ENCODE results near the gene SLC6A17. TPM values are rescaled to one million over a fixed set of nuclear protein-coding genes. Genes with fewer than 3 reads are reported as not detected.
A peak's percentile ranks its signal among the peaks of the same experiment; 100 is the strongest.

SLC6A17 gene
- total and polyA plus RNA-seq, 12 donors: 0.04 to 6.9 (median 1.4) TPM; not detected in 1

DNA sequence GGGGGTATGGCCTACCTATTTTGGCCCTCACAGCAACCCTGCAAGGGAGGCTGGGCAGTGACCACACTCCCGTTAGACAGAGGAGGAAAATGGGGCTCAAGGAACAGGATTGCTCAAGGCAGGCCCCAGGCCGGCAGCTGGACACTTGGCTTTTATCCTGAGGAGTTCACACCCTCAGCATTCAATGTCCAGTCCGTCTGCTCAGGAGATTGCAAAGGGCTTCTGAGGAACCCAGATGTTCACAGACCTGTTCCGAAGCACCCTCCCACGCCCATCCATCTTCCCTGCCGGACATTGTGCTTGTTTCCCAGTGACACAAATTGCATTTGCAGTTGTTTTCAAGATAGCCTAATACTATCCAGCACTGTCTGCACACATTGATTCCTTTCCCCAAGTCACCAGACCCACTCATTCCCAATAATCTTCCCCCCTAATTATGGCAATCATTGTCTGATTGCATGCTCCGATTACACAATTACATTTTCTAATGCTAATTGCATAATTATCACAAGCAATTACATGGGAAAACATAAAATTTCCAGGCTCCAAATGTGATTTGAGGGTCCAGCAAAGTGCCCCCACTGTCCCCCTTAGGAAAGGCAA, 42.3 kb upstream of the SLC6A17 start:
- intact Hi-C loops (cut with DNase I): loop anchor here (5.0 kb wide), 2 partner anchors 51 to 56 kb away; no protein-coding TSS in a partner anchor
- Histone ChIP-seq H3K9me3 (replicated peaks in 1 of 3) (no peaks in the 10 kb centered on the region), H3K4me3 (no peak overlapping the region), H3K27me3 (no peaks in the 10 kb centered on the region), H3K27ac (peak overlapping the region in 1 of 5 donors; percentile 21), H3K36me3 (replicated peaks in 1 of 2) (no peaks in the 10 kb centered on the region), H3K4me1 (replicated peaks in 1 of 2) (no peaks in the 10 kb centered on the region)
- TF ChIP-seq, protein P1, sequence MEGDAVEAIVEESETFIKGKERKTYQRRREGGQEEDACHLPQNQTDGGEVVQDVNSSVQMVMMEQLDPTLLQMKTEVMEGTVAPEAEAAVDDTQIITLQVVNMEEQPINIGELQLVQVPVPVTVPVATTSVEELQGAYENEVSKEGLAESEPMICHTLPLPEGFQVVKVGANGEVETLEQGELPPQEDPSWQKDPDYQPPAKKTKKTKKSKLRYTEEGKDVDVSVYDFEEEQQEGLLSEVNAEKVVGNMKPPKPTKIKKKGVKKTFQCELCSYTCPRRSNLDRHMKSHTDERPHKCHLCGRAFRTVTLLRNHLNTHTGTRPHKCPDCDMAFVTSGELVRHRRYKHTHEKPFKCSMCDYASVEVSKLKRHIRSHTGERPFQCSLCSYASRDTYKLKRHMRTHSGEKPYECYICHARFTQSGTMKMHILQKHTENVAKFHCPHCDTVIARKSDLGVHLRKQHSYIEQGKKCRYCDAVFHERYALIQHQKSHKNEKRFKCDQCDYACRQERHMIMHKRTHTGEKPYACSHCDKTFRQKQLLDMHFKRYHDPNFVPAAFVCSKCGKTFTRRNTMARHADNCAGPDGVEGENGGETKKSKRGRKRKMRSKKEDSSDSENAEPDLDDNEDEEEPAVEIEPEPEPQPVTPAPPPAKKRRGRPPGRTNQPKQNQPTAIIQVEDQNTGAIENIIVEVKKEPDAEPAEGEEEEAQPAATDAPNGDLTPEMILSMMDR (IDR thresholded peaks at IDR 0.05): no peak
- TF ChIP-seq POLR2A (IDR thresholded peaks at IDR 0.05): no peak
- peak in 1 of 7 donors; percentile 71 for DNase-seq
- WGBS, 4 donors: 61 to 69% (median 64%) methylated on average over 6 to 7 of the region's 7 CpGs

DNA sequence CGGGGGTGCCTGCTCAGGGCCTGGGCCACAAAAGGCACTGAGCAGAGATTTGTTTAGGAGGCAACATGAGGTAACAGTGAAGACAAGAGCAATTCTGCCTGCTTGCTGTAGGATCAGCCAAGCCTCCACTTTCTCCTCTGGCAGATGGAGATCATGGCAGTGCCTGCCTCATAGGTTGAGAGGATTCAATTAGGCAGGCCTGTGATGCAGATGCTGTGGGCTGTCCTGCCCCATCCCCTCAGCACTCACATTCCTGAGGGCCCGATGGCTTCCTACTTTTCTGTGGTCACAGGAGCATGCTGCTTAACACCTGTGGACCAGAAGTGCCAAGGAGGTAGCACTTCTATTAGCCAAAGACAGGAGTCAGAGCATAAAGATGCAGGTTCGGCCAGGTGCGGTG, 39.2 kb upstream of the SLC6A17 start:
- TF ChIP-seq POLR2A (IDR thresholded peaks at IDR 0.05): no peak
- TF ChIP-seq, protein P1 (IDR thresholded peaks at IDR 0.05): no peak
- Histone ChIP-seq H3K27me3 (no peaks in the 10 kb centered on the region), H3K36me3 (replicated peaks in 1 of 2) (no peaks in the 10 kb centered on the region), H3K27ac (no peak overlapping the region), H3K4me1 (replicated peaks in 1 of 2) (no peaks in the 10 kb centered on the region), H3K4me3 (no peak overlapping the region), H3K9me3 (replicated peaks in 1 of 3) (no peaks in the 10 kb centered on the region)
- 87 to 97% (median 90%) methylated on average over 4 of the region's 4 CpGs for WGBS, 4 donors
- DNase-seq: no peak
- intact Hi-C loops (cut with DNase I): no loop called here

DNA sequence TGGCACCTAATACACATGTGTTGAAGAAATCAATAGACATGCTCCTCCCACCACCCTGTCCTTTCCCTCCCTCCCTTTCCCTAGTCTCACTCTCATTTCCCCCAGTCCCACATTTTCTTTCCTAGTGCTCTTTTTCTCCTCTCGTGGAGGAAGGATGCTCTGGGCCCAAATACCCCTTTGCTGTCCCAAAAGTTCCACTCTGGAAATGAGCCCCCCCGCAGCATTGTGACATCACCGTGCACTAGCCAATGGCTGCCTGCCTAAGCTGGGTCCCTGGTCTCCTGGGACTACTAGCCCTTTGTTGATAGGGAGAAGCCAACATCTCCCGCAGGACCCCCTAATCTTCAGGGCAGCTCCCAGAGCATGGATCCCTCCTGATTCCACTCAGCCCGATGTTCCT, 38.2 kb upstream of the SLC6A17 start, which contains the start of gene UBL4B:
Gene UBL4B, plus strand, starts transcription at position 301 of the 400 bp plus-strand sequence. Its CDS starts 92 bp downstream, at position 393.
- no peak for DNase-seq
- no peaks in the 10 kb centered on the region for H3K9me3 ChIP-seq (replicated peaks in 1 of 3)
- H3K27ac ChIP-seq: no peak within 1 kb of the TSS
- 78 to 87% (median 82%) methylated on average over 4 to 5 of the region's 5 CpGs for WGBS, 4 donors
- no peaks in the 10 kb centered on the region for H3K4me1 ChIP-seq (replicated peaks in 1 of 2)
- H3K36me3 ChIP-seq (replicated peaks in 1 of 2): no peaks in the 10 kb centered on the region
- intact Hi-C loops (cut with DNase I): no loop called here
- no peak for TF ChIP-seq POLR2A (IDR thresholded peaks at IDR 0.05)
- TF ChIP-seq, protein P1 (IDR thresholded peaks at IDR 0.05): no peak
- no peak within 1 kb of the TSS for H3K4me3 ChIP-seq
- no peaks in the 10 kb centered on the region for H3K27me3 ChIP-seq

DNA sequence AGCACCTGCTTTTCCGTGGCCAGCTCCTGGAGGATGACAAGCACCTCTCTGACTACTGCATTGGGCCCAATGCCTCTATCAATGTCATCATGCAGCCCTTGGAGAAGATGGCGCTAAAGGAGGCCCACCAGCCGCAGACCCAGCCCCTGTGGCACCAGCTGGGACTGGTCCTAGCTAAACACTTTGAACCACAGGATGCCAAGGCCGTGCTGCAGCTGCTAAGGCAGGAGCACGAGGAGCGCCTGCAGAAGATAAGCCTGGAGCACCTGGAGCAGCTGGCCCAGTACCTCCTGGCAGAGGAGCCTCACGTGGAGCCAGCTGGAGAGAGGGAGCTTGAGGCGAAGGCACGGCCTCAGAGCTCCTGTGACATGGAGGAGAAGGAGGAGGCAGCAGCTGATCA, 37.6 kb upstream of the SLC6A17 start:
- DNase-seq: no peak
- 70 to 82% (median 74%) methylated on average over 8 to 9 of the region's 9 CpGs for WGBS, 4 donors
- no peaks in the 10 kb centered on the region for H3K36me3 ChIP-seq (replicated peaks in 1 of 2)
- intact Hi-C loops (cut with DNase I): no loop called here
- H3K4me1 ChIP-seq (replicated peaks in 1 of 2): no peaks in the 10 kb centered on the region
- TF ChIP-seq, protein P1 (IDR thresholded peaks at IDR 0.05): no peak
- TF ChIP-seq POLR2A (IDR thresholded peaks at IDR 0.05): no peak
- H3K27ac ChIP-seq: no peak overlapping the region
- H3K27me3 ChIP-seq: no peaks in the 10 kb centered on the region
- no peaks in the 10 kb centered on the region for H3K9me3 ChIP-seq (replicated peaks in 1 of 3)
- H3K4me3 ChIP-seq: no peak overlapping the region

Data from adrenal gland (tissue), 12 donors.